ENCODE measurements around the gene NAV2.

Gene NAV2

DNA sequence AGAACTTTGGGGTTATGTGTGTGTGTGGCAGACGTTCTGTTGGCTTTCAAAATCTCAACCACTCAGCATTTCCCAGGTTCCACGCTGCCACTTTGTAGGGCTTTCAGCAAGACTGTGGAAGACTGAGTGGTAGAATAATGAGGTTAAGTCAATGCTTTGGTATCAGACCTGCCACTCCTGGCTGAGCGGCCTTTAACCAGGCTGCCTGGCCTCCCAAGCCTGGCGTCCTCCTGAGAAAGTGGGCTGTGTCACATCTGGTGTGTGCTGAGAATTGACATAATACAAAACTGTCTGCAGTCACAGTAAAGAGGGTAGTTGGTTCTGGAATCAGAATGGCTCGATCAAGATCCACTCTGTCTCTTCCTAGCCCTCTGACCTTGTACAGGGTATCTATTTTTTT, 321.2 kb downstream of the NAV2 start:
- DNase-seq (ENCODE audit: low read depth in 1 of 2, low spot score in 1 of 2): no peak

- no peak for DNase-seq (ENCODE audit: low read depth in 1 of 2, low spot score in 1 of 2)
Observed at GRCh38 chr11:20034941-20035340, 322.3 kb downstream of the NAV2 start.

DNA sequence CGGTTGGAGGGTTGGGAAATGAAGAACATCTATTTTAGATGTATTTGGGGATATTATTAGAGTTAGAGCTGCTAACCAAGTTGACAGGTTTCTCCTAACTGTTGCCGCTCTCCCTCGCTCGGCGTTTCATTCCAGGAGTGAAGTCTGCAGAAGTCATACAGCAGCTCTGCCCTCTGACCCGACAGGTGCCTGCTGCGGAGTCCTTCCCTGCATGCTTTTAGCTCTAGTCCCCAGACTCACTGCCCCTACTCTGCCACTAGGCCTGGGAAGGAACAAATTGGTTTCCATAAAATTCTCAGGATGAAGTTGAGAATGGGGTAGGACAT, 322.7 kb downstream of the NAV2 start:
- no peak for DNase-seq (ENCODE audit: low read depth in 1 of 2, low spot score in 1 of 2)

DNA sequence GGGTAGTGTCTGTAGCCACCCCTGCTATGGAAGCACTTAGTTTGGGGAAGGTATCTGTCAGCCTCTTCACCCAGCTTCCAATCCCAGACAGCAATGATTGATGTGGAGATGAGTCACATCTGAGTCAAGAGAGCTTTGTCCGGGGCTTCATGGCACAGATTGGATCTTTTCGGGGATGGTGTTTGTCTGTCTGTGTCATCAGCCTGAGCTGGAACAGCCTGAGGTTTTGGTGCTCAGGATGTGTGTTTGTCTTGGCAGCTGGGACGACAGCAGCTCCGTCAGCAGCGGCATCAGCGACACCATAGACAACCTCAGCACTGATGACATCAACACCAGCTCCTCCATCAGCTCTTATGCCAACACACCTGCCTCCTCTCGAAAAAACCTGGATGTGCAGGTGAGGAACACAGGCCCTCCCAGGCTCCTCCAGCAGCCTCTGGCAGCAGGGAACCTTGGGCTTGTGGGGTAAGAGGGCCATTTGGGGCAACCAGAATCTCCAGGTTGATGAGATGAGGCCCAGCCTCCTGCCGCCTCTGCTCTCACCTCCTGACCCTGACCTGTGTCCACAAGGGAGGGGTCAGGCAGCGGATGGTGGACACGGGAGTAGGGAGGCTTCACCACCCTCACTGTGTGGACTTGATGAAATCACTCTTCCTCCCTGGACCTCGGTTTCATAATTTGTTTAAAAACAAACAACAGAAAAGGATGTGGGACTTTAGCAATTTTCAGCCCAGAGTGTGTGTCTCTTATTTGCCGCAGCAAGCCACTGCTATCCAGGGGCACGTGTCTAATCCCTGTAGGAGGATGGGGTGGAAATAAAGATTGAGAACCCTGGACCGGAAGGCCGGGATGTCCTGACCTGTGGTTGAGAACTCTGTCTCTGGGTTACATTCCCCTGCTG, 323.3 kb downstream of the NAV2 start:
- no peak for DNase-seq (ENCODE audit: low read depth in 1 of 2, low spot score in 1 of 2)

- no peak for DNase-seq (ENCODE audit: low read depth in 1 of 2, low spot score in 1 of 2)
Observed at GRCh38 chr11:20036626-20037335, 324.1 kb downstream of the NAV2 start.

- no peak for DNase-seq (ENCODE audit: low read depth in 1 of 2, low spot score in 1 of 2)
Observed at GRCh38 chr11:20037396-20038153, 324.9 kb downstream of the NAV2 start.

- DNase-seq (ENCODE audit: low read depth in 1 of 2, low spot score in 1 of 2): no peak
Observed at GRCh38 chr11:20038412-20038811, 325.8 kb downstream of the NAV2 start.

- no peak for DNase-seq (ENCODE audit: low read depth in 1 of 2, low spot score in 1 of 2)
Observed at GRCh38 chr11:20038972-20039371, 326.3 kb downstream of the NAV2 start.

GRCh38 chr11:20041499-20041898, 328.9 kb downstream of the NAV2 start:
- no peak for DNase-seq (ENCODE audit: low read depth in 1 of 2, low spot score in 1 of 2)

GRCh38 chr11:20042045-20042639, 329.5 kb downstream of the NAV2 start:
- DNase-seq (ENCODE audit: low read depth in 1 of 2, low spot score in 1 of 2): no peak

DNA sequence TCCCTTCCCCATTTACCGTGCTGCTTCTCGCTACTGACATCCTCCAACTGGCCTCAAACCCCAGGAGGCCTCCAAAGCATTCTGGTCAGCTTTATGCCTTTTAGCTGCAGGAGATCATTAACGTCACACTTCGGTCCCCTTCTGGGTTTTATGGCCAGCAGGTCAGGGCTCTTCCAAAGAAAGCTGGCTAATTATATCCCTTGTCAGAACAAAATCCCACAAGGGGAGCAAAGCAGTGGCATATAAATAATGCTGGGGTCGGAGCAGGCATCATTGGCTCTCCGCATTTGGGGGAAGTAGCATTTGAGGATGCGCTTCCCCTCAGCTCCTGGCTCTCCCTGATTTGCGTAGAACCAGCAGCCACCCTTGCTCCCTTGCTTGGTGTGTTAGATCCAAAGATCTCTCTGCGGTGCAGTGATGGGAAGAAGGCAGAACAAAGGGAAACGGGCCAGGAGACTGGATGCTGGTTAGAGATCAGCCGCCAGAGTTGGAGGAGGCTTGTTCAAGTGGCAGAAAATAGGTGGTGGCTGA, 330.2 kb downstream of the NAV2 start:
- DNase-seq (ENCODE audit: low read depth in 1 of 2, low spot score in 1 of 2): no peak

DNA sequence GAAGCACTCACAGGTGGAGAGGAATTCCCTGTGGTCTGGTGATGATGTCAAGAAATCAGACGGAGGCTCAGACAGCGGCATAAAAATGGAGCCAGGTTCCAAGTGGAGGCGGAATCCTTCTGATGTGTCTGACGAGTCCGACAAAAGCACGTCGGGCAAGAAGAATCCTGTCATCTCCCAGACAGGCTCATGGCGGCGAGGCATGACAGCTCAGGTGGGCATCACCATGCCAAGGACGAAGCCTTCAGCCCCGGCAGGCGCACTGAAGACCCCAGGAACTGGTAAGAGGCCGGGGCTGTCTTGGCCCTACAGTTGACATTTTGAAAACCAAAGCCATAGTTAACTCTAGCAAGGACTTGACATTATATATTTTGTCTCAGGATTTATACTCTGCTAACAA, 331.4 kb downstream of the NAV2 start:
- no peak for DNase-seq (ENCODE audit: low read depth in 1 of 2, low spot score in 1 of 2)

GRCh38 chr11:20045098-20045688, 332.6 kb downstream of the NAV2 start:
- DNase-seq (ENCODE audit: low read depth in 1 of 2, low spot score in 1 of 2): no peak

GRCh38 chr11:20046416-20046815, 333.8 kb downstream of the NAV2 start:
- no peak for DNase-seq (ENCODE audit: low read depth in 1 of 2, low spot score in 1 of 2)

DNA sequence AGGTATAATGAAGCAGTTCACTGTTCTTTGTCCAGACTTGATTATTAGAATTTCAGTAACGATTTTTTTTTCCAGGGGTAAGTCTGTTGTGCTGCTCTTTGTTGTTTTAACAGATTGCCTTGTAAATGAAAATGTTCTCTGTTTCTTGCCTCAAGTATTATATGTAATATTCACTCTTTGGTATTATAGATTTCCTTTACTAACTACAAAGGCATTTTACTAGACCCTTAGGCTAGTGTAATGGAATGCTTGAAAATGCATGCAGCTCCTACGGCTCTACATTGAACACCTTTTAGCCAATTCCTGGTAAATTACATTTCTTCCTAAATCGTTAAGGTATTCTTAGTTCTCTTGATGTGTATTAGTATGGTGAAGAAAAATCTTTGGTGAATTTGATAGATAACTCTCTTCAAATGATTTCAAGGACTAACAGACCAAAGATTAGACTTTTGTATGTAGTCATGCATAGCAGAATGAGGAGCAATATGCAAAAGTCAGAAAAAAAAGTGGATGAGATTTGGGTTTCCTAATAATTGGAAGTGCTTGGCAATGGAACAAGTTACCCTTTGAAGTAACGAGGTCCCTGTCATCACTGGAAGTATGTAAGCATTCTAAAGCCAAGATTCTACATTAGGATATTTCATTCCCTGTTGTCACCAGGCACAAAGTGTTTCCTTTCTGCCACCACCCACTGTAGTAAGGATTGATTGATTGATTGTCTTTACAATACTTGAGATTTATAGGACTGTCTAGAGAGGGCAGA, 334.6 kb downstream of the NAV2 start:
- no peak for DNase-seq (ENCODE audit: low read depth in 1 of 2, low spot score in 1 of 2)

GRCh38 chr11:20047769-20048154, 335.1 kb downstream of the NAV2 start:
- no peak for DNase-seq (ENCODE audit: low read depth in 1 of 2, low spot score in 1 of 2)

GRCh38 chr11:20048246-20048645, 335.6 kb downstream of the NAV2 start:
- DNase-seq (ENCODE audit: low read depth in 1 of 2, low spot score in 1 of 2): no peak

- DNase-seq (ENCODE audit: low read depth in 1 of 2, low spot score in 1 of 2): no peak
Observed at GRCh38 chr11:20048707-20049106, 336.1 kb downstream of the NAV2 start.

- no peak for DNase-seq (ENCODE audit: low read depth in 1 of 2, low spot score in 1 of 2)
Observed at GRCh38 chr11:20049231-20049630, 336.6 kb downstream of the NAV2 start.

DNA sequence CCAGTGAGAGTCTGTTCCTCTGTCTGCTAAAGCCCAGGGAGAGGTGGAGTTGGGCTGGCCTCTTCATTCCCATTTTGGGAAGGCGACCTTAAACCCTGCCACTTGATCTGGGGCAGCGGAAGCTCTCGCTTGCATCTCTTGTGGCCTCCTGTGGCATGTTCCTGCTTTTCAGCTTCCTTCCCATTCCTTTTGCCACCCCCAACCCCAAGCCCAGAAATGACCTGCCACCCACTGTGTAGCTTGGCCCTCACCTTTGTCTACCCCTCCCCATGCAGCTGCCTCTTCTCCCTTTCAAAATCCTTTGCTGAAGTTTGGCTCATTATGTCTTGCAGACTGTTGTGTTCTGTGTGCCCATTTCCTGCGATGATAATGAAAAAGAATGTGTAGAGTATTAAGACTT, 337.4 kb downstream of the NAV2 start:
- no peak for DNase-seq (ENCODE audit: low read depth in 1 of 2, low spot score in 1 of 2)
